GM12878 (cell line): ENCODE measurements around the gene ENGASE. TPM values are rescaled to one million over a fixed set of nuclear protein-coding genes. Genes with fewer than 3 reads are reported as not detected.

Source experiments
- ATAC-seq: fragments of 200-7000 bp; cut with Tn5 transposase; 3 replicates; pipeline ENCODE4 v1.9.1; 2020; ENCODE audit warnings: mild to moderate bottlenecking, moderate library complexity
- BruUV-seq: library from RNA; stranded (reverse); fragments of 400-500 nt; replicated peaks from 2 replicates; lab custom pipeline; 2021; lab: Mats Ljungman, UMichigan
- CTCF ChIA-PET: fragments of 300-600 bp; sonication (Branson Sonifier 250); formaldehyde crosslinking; extraction: SDS; loops from one replicate; lab custom pipeline; 2021; ENCODE audit warnings: inconsistent platforms; lab: Yijun Ruan, JAX
- POLR2A ChIA-PET: fragments of 350-600 bp; formaldehyde crosslinking; extraction: SDS; loops from one replicate; lab custom pipeline; 2021; ENCODE audit warnings: inconsistent platforms; lab: Charles Lee
- RAD21 ChIA-PET: fragments of 300-600 bp; sonication (Branson Sonifier 250); formaldehyde crosslinking; loops from one replicate; lab custom pipeline; 2023; ENCODE audit warnings: antibody characterized with exemption; ENCODE audit not compliant: unreplicated experiment; lab: Charles Lee
- SMC1A ChIA-PET: fragments of 300-600 bp; sonication (Branson Sonifier 250); formaldehyde crosslinking; loops from one replicate; lab custom pipeline; 2023; ENCODE audit not compliant: unreplicated experiment, uncharacterized antibody; lab: Charles Lee
- DNase-seq: peaks from one replicate; pipeline ENCODE4 v3.0.0-alpha.2; 2011; ENCODE audit warnings: low read depth, low spot score
- FAIRE-seq: peaks from 3 replicates; lab custom pipeline; 2011; peaks lifted over from hg19 to GRCh38; lab: Jason Lieb, UNC
- H2AFZ ChIP-seq: 2 replicates; pipeline ENCODE4 v1.6.0; 2011; ENCODE audit warnings: low read depth, low read length, control low read depth; ENCODE audit not compliant: control insufficient read depth
- H3K27ac ChIP-seq: 2 replicates; pipeline ENCODE4 v1.5.1; 2011; ENCODE audit warnings: control low read depth; ENCODE audit not compliant: control insufficient read depth, insufficient read depth
- H3K27me3 ChIP-seq, 2 experiments: replicated peaks in 1 of 2; 2 replicates each; pipeline versions ENCODE4 v1.6.0 to v1.6.1; 2011; ENCODE audit warnings: low read length in 1 of 2; ENCODE audit not compliant: control insufficient read depth in 2 of 2, insufficient read depth in 2 of 2
- H3K36me3 ChIP-seq, 2 experiments: 2 replicates each; pipeline ENCODE4 v1.5.1; 2011; ENCODE audit warnings: low read length in 1 of 2; ENCODE audit not compliant: control insufficient read depth in 2 of 2, insufficient read depth in 2 of 2
- H3K4me1 ChIP-seq: 2 replicates; pipeline ENCODE4 v1.6.1; 2011; ENCODE audit warnings: mild to moderate bottlenecking, low read length, moderate library complexity, mixed read lengths; ENCODE audit not compliant: control insufficient read depth, insufficient read depth
- H3K4me2 ChIP-seq: 2 replicates; pipeline ENCODE4 v1.6.0; 2011; ENCODE audit warnings: control low read depth; ENCODE audit not compliant: control insufficient read depth, insufficient read depth
- H3K4me3 ChIP-seq: fragments of 200-600 bp; sonication (generic); 2 replicates; pipeline ENCODE4 v1.5.1; 2016
- H3K79me2 ChIP-seq: 2 replicates; pipeline ENCODE4 v1.6.0; 2011; ENCODE audit warnings: low read length; ENCODE audit not compliant: control insufficient read depth, insufficient read depth
- H3K9ac ChIP-seq: 2 replicates; pipeline ENCODE4 v1.8.0; 2011; ENCODE audit warnings: low read length, control low read depth, mixed read lengths; ENCODE audit not compliant: control insufficient read depth, insufficient read depth
- H3K9me3 ChIP-seq: replicated peaks from 3 replicates; pipeline ENCODE4 v1.5.1; 2011; ENCODE audit warnings: mild to moderate bottlenecking, low read length; ENCODE audit not compliant: control insufficient read depth, insufficient read depth
- H4K20me1 ChIP-seq: 2 replicates; pipeline ENCODE4 v1.6.0; 2011; ENCODE audit not compliant: control insufficient read depth, insufficient read depth
- DPF2 ChIP-seq: fragments of 450-650 bp; IDR thresholded peaks from 2 replicates; pipeline ENCODE4 v1.6.1; 2017; ENCODE audit warnings: mild to moderate bottlenecking
- MLLT1 ChIP-seq: fragments of 450-650 bp; IDR thresholded peaks from 2 replicates; pipeline ENCODE4 v1.6.1; 2016; ENCODE audit warnings: mild to moderate bottlenecking
- MYC ChIP-seq: IDR thresholded peaks from 2 replicates; pipeline ENCODE4 v1.6.1; 2011; ENCODE audit warnings: mild to moderate bottlenecking, low read length, moderate library complexity, inconsistent platforms; ENCODE audit not compliant: insufficient read depth, insufficient replicate concordance, insufficient read length, severe bottlenecking
- NFYB ChIP-seq: IDR thresholded peaks from 2 replicates; pipeline ENCODE4 v1.6.1; 2011; ENCODE audit warnings: low read depth, mild to moderate bottlenecking, low read length, improper control_type of control experiment, moderate library complexity; ENCODE audit not compliant: insufficient read depth
- SP1 ChIP-seq: IDR thresholded peaks from one replicate; pipeline ENCODE4 v1.6.1; 2011; ENCODE audit warnings: low read depth, low read length
- ZNF384 ChIP-seq: IDR thresholded peaks from 2 replicates; pipeline ENCODE4 v1.6.1; 2012; ENCODE audit warnings: low read depth, mild to moderate bottlenecking, low read length, improper control_type of control experiment, borderline replicate concordance
- WGBS: methylation state at CpG from one replicate; pipeline ENCODE4 v1.1.6; 2016; ENCODE audit warnings: low lambda C conversion rate; ENCODE audit not compliant: insufficient replicate concordance, insufficient coverage; ENCODE audit errors: missing lambda C conversion rate; 5-methylcytosine and 5-hydroxymethylcytosine counted together
- in situ Hi-C: fragments of 300-500 bp; cut with MboI; formaldehyde crosslinking; loops from 9 replicates; pipeline ENCODE4 v1.14.3; 2018; ENCODE audit warnings: mixed read lengths
- intact Hi-C: fragments of 100-400 bp; cut with micrococcal nuclease; formaldehyde crosslinking; loops from one replicate; pipeline ENCODE4 v1.14.2; 2022; ENCODE audit not compliant: unreplicated experiment
- polyA plus RNA-seq, 11 experiments: library from polyadenylated mRNA; depleted of rRNA in 4 of 11; unstranded in 6 of 11; stranded (reverse) in 5 of 11; fragments of >200 nt; fragmentation: Nextera tagmentation in 4 of 11; fragmentation: Illumina TruSeq in 1 of 11; extraction: Ambion mirVana in 4 of 11; extraction: Trizol in 1 of 11; gene quantifications; 1 replicate in 1 of 11; 2 replicates in 10 of 11; pipeline versions ENCODE4 v1.2.1 to v1.2.3, GENCODE V29; 2011 to 2016; ENCODE audit warnings: inconsistent platforms in 2 of 11, missing spikeins in 2 of 11, low read depth in 1 of 11
- total RNA-seq, 4 experiments: library from RNA; depleted of rRNA in 3 of 4; stranded (reverse); fragments of >200 nt in 3 of 4; fragmentation: Illumina TruSeq in 1 of 4; extraction: Trizol in 1 of 4; gene quantifications; 2 replicates each; pipeline versions ENCODE4 v1.2.1 to v1.2.3, GENCODE V29; 2013 to 2021

Gene ENGASE
- total and polyA plus RNA-seq, 10 of the 15 experiments (the other 5 are each of a cell fraction or from before 2014, with no cell fraction given) = 0.18 to 28.9 (median 10.5) TPM

GRCh38 chr17:79048826-79049755 is 25.5 kb upstream of the ENGASE start:
- Histone ChIP-seq H3K9me3 (no peaks in the 10 kb centered on the region; the same call in 2 of the 3 replicates), H3K27ac (no peak overlapping the region), H3K9ac (no peak overlapping the region), H3K36me3 (no peaks in the 10 kb centered on the region), H3K4me3 (no peak overlapping the region), H3K79me2 (no peaks in the 10 kb centered on the region), H3K4me2 (no peak overlapping the region), H4K20me1 (no peaks in the 10 kb centered on the region), H2AFZ (no peak overlapping the region), H3K4me1 (no peaks in the 10 kb centered on the region; the same call in 1 of the 2 replicates), H3K27me3 (no peaks in the 10 kb centered on the region; a peak in 1 of 4 replicates)
- TF ChIP-seq MYC (no peak), DPF2 (no peak), NFYB (no peak), ZNF384 (no peak), MLLT1 (no peak), SP1 (no peak)
- 17% methylated on average over 20 of the region's 21 CpGs for WGBS
- DNase-seq = no peak
- intact Hi-C loops = no loop called here
- ChIA-PET SMC1A (interaction anchor here (0.6 kb wide), 1 partner anchor 19 kb away, joined by 3 read pairs; no protein-coding TSS in a partner anchor), RAD21 (no interaction called here), CTCF (interaction anchor here (0.7 to 2.7 kb wide), 3 partner anchors 8 to 344 kb away, joined by 3 to 10 read pairs (median 6); no protein-coding TSS in a partner anchor), POLR2A (interaction anchor here (0.6 kb wide), 1 partner anchor 820 kb away, joined by 3 read pairs; no protein-coding TSS in a partner anchor)
- BruUV-seq = no TSS peak
- in situ Hi-C loops = no loop called here
- FAIRE-seq = no peak
- no peak for ATAC-seq
